Dermis microvascular lymphatic vessel endothelial cell (primary cell): Measurements from ENCODE around the gene FGGY. TPM values are rescaled to one million over a fixed set of nuclear protein-coding genes. Genes with fewer than 3 reads are reported as not detected.

Source experiments
- DNase-seq, 2 donors: peaks; one replicate each; pipeline versions ENCODE4 v3.0.0 to v3.0.0-alpha.2; 2010; ENCODE audit warnings: low read depth in 2 of 2
- total RNA-seq: library from RNA; depleted of rRNA; stranded (reverse); fragments of >200 nt; gene quantifications from 2 replicates; pipeline ENCODE4 v1.2.1, GENCODE V29; 2014

Gene FGGY
- total RNA-seq, 1 donor from 2014 or later, result 8.5 TPM

GRCh38 chr1:59673573-59674450, 376.9 kb downstream of the FGGY start:
- no peak for DNase-seq

DNA sequence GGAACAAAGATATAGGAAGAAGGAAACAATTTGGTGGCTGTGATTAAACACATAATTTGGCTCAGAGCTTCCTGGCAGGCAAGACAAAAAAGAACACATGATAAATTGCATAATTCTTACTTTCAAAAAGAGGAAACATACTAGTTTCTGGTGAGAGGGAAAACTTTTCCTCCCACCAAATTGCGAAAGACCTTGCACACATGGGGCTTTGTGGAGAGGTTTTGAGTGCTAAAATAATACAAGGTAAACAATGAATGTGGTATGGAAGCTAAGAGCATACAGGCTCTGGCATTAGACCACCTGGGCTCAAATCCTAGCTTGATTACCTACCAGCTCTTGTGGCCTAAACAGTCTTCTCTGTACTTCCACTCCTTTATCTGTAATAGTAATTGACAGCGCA, 377.7 kb downstream of the FGGY start:
- peak; percentile 73 to 87 for DNase-seq

GRCh38 chr1:59675936-59676335, 379.0 kb downstream of the FGGY start:
- DNase-seq, result no peak

DNA sequence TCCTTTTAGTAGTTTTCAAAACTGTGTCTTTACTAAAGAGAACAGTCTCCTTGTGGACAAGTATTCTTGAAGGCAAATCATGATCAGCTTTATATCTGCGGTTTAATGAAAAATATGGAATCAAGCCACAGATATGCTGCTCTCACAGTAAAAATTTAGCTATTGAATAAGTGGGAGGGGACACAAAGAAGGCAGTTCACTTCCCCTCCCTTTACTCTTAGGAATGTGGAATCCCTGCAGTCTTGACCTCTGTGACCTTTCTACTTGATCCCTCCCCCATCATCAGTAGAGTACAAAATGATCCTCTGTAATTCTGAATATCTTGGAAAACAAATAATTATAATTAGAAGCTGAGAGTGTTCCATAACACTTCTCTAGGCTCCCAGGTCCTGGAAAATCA, 381.1 kb downstream of the FGGY start:
- no peak for DNase-seq

DNA sequence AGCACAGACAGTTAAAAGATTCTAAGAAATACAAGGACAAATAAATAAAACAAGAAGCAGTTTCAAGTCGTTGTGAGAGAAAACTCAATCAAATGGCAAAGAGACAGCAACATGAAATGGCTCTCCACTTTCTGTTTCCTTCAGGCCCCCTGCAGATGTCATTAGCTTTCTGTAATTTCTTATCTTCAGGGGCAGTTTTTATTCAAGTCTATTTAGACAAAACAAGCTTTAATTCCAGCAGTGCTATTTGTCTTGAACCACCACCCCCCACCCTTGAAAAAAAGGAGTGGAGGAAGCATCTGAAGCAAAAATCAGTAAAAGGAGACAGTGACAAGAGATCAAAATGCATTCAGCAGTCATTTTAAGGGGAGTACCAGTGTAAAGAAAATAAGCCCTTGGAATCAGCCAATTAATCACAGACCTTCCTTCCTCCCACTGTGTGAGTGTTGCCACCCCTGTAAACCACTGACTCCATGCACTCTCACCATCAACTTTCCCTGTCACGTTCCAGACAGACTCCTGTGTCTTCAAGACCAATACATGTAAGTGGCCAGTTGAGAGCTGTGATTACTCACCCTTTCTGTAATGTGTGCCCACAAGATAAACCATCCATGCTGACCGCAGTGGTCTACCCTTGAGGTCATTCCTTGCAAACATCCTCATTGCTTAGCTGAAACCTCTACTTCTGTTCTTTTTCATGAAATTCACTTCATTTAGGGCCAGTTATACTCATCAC, 381.8 kb downstream of the FGGY start:
- DNase-seq, result peak in 1 of 2 donors; percentile 90

DNA sequence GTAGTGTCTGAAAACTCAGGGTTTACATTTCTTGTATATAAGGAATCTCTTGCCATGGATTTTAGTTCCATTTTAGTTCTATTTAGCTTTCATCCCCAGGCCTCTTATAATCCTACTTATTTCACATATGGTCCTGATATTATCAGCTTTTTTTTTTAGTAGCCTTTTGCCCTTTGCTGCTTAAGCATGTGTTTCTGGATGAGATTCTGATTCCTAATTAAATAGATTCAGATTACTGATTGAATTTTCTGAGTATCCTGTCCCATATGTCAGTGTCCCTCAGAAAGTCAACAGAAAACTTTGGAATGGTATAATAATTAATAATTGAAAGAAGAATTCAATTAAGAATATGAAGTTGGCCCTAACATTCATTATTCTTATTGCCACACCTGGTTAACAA, 383.1 kb downstream of the FGGY start:
- no peak for DNase-seq

DNA sequence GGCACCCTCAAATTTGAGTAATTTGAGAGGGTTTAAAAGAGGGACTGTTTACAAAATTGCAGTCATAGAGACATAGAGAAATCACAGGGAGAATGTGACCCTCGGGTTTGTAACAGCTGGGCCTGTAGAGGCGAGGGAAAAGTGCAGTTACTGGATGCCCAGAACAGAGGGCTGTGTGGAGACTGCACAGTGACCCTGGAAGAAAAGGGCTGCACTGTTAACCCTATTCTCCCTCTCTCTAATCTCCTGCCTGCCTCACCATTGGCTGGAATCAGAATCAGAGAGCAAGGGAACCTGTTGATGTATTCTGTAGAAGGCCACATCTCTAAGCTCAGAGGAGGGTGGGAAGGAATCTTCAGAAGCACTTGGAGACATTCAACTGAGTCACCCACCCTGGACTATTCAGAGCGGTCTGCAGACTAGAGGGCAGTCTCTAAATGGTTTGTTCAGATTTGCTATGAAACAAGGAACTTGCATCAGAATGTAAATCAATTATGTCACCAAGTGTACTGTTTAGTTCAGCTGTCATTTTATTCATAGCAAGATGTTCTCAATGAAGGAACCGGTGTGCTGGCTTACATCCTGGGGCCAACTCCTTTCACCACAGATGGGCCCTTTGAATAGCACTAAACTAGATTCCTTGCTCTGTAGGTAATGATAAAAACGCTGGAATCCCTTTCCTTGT, 385.6 kb downstream of the FGGY start:
- no peak for DNase-seq

DNA sequence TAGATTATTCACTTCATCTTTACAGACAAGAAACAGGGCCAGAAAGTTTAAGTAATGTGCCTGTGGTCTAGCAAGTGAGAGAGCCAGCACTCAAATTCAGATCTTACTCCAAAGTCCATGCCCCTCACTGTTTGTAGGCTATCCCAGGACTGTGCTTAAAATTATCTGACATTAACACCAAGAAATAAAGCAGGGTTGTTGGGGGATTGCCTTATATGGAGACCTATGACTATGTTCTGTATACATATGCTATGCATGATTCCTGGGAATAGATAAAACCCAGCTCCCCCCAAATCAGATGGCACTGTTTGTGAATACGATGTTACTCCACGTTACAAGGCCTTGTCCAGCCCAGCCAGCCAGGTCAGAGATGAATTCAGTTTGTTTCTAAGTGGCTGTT, 386.3 kb downstream of the FGGY start:
- DNase-seq, result no peak

GRCh38 chr1:59684698-59685097, 387.8 kb downstream of the FGGY start:
- no peak for DNase-seq

GRCh38 chr1:59685101-59685500, 388.2 kb downstream of the FGGY start:
- no peak for DNase-seq

DNA sequence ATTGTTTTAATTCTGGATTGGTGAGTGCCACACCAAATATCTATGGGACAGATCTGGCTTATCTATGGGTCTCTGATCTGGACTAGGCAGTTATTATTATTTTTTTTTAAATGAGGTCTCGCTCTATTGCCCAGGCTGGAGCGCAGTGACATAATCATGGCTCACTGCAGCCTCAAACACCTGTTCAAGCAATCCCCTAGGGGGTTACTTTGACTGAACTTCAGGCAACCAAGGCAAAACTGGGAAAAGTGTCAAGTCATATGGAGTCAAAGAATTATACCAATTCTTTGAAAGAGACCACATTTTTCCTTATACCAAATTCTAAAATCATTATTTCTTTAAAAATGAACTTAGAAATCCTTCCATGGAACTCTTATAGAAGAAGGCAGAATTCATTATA, 388.8 kb downstream of the FGGY start:
- no peak for DNase-seq

- DNase-seq, result no peak
Observed at GRCh38 chr1:59686170-59686569, 389.3 kb downstream of the FGGY start.

GRCh38 chr1:59686574-59686973, 389.7 kb downstream of the FGGY start:
- DNase-seq, result no peak

GRCh38 chr1:59687081-59687480, 390.2 kb downstream of the FGGY start:
- DNase-seq, result no peak

DNA sequence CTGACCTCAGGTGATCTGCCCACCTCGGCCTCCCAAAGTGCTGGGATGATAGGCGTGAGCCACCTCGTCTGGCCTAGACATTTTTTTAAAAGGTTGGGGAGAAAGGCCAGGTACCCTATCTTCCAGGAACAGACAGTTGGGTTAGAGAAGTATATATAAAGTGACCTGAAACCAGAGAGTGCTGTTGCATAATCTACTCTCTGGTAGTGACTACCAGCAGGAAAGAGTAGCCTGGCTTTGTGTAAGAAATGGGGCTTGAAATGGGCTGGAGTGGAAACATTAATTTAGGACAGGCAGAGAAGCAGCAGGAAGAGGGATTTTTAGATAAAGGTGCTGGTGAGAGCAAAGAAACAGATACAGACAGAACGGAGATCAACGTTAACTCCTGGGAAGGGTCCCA, 392.1 kb downstream of the FGGY start:
- no peak for DNase-seq

- DNase-seq, result no peak
Observed at GRCh38 chr1:59689730-59690129, 392.8 kb downstream of the FGGY start.

GRCh38 chr1:59690171-59690930, 393.5 kb downstream of the FGGY start:
- DNase-seq, result no peak

DNA sequence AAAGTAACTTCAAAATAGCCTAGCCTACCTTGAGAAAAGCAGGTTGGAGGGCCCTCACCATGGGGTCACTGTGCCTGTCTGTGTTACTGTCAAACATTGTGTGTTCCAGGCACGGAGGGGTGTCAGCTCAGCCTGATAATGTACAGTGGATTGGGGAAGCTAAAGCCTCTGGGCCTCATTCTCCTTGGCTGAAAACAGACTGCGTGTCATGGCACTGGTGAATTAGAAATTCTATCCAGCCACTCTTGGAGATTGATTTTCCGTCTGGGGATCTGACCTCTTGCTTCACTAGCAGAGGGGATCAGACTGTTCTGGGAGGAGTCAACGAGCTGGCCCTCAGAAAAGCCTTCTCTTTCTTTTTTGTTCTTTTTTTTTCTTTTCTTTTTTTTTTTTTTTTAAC, 394.4 kb downstream of the FGGY start:
- DNase-seq, result no peak

DNA sequence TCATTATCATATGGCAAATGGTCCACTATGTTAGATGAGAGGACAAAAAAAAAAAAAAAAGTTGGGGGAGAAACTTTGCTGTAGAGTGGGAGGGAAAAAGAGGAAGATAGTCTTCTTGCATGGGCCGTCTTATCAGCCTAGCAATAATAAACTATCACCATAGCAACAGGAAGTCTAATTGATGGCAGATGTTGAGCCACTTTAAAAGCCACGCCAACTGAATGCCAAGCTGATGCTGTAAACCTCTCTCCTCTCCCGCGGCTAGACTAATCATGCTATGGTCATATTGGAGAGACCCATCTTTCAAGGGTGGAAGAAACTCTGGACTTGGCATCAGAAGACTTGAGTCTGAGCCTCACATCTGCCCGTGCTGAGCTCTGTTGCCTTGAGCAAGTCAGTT, 395.7 kb downstream of the FGGY start:
- DNase-seq, result no peak

DNA sequence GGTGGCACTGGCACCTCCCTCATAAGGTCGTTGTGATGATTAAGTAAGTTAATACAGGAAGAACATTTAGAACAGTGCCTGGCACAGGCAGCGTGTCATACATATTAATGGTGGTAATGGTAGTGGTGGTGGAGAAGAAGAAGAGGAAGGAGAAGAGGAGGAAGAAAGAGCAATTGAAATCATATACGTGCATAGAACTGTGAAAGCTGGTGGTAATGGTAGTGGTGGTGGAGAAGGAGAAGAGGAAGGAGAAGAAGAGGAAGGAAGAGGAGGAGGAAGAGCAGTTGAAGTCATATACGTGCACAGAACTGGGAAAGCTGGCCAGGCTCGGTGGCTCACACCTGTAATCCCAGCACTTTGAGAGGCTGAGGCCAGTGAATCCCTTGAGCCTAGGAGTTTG, 396.5 kb downstream of the FGGY start:
- DNase-seq, result no peak

DNA sequence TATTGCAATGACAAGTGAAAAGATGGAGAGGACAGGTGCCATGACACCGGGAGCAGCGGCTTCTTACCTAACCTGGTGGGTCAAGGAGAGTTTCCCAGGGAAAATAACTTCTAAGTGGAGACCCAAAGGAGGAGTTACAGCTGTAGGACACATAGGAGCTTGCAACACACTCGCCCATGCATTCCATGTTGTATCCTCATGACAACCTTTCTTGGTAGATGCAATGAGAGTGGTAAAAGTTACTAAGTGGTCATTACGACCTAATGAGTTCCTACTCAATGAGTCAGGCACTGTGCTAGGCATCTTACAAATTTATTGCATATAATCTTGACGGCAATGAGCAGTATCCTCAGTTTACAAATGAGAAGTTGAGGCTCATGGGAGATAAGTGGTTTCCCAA, 398.4 kb downstream of the FGGY start:
- DNase-seq, result no peak
